GF-D8 (cell line): ENCODE measurements around the gene FOXD2.

Experiments used
- DNase-seq: peaks from one replicate; lab custom pipeline; 2025; lab: John Stamatoyannopoulos, UW

Gene FOXD2

GRCh38 chr1:47468709-47469389 lies 31.0 kb downstream of the FOXD2 start:
- no peak for DNase-seq

- DNase-seq, result no peak
Measured at GRCh38 chr1:47469390-47469759, 31.5 kb downstream of the FOXD2 start.

GRCh38 chr1:47469910-47470309 lies 32.1 kb downstream of the FOXD2 start:
- no peak for DNase-seq

- no peak for DNase-seq
Measured at GRCh38 chr1:47471163-47471562, 33.3 kb downstream of the FOXD2 start.

- DNase-seq, result no peak
Measured at GRCh38 chr1:47474278-47475193, 36.7 kb downstream of the FOXD2 start.

- DNase-seq, result no peak
Measured at GRCh38 chr1:47477595-47478080, 39.8 kb downstream of the FOXD2 start.

- DNase-seq, result no peak
Measured at GRCh38 chr1:47478090-47478489, 40.2 kb downstream of the FOXD2 start.

- DNase-seq, result no peak
Measured at GRCh38 chr1:47479664-47480063, 41.8 kb downstream of the FOXD2 start.

- no peak for DNase-seq
Measured at GRCh38 chr1:47481936-47482335, 44.1 kb downstream of the FOXD2 start.

- no peak for DNase-seq
Measured at GRCh38 chr1:47482786-47483185, 44.9 kb downstream of the FOXD2 start.

GRCh38 chr1:47483651-47484050 lies 45.8 kb downstream of the FOXD2 start:
- no peak for DNase-seq

- no peak for DNase-seq
Measured at GRCh38 chr1:47485817-47486216, 48.0 kb downstream of the FOXD2 start.

GRCh38 chr1:47487332-47487731 lies 49.5 kb downstream of the FOXD2 start:
- no peak for DNase-seq

GRCh38 chr1:47487850-47488450 lies 50.1 kb downstream of the FOXD2 start:
- DNase-seq, result no peak
